NCI-H2171 (cell line): ENCODE results near the gene LTBP1.

ENCODE experiments used
- DNase-seq: peaks from one replicate; lab custom pipeline; 2025; lab: John Stamatoyannopoulos, UW

Gene LTBP1

GRCh38 chr2:33083699-33084387, 137.1 kb downstream of the LTBP1 start:
- no peak for DNase-seq

- DNase-seq: no peak
These were observed 137.7 kb downstream of the LTBP1 start for GRCh38 chr2:33084433-33084832.

- no peak for DNase-seq
These were observed 138.9 kb downstream of the LTBP1 start for GRCh38 chr2:33085646-33086045.

GRCh38 chr2:33086400-33087015, 139.8 kb downstream of the LTBP1 start:
- no peak for DNase-seq

- DNase-seq: no peak
These were observed 143.9 kb downstream of the LTBP1 start for GRCh38 chr2:33090553-33091134.

GRCh38 chr2:33091541-33092123, 144.9 kb downstream of the LTBP1 start:
- no peak for DNase-seq

- no peak for DNase-seq
These were observed 146.7 kb downstream of the LTBP1 start for GRCh38 chr2:33093283-33093993.

- DNase-seq: no peak
These were observed 147.6 kb downstream of the LTBP1 start for GRCh38 chr2:33094303-33094702.

- DNase-seq: no peak
These were observed 153.2 kb downstream of the LTBP1 start for GRCh38 chr2:33099989-33100388.

GRCh38 chr2:33100921-33101320, 154.2 kb downstream of the LTBP1 start:
- DNase-seq: no peak

- DNase-seq: no peak
These were observed 157.4 kb downstream of the LTBP1 start for GRCh38 chr2:33104052-33104623.

GRCh38 chr2:33104726-33105125, 158.0 kb downstream of the LTBP1 start:
- no peak for DNase-seq

GRCh38 chr2:33106115-33106514, 159.4 kb downstream of the LTBP1 start:
- no peak for DNase-seq

- DNase-seq: no peak
These were observed 161.1 kb downstream of the LTBP1 start for GRCh38 chr2:33107690-33108482.

- no peak for DNase-seq
These were observed 162.0 kb downstream of the LTBP1 start for GRCh38 chr2:33108483-33109443.

GRCh38 chr2:33110461-33110860, 163.7 kb downstream of the LTBP1 start:
- no peak for DNase-seq

- DNase-seq: no peak
These were observed 164.3 kb downstream of the LTBP1 start for GRCh38 chr2:33111002-33111446.

- DNase-seq: no peak
These were observed 168.4 kb downstream of the LTBP1 start for GRCh38 chr2:33115196-33115595.

GRCh38 chr2:33115728-33116127, 169.0 kb downstream of the LTBP1 start:
- no peak for DNase-seq

- DNase-seq: no peak
These were observed 170.0 kb downstream of the LTBP1 start for GRCh38 chr2:33116799-33117198.
